ENCODE results near the gene CFAP74. TPM values are rescaled to one million over a fixed set of nuclear protein-coding genes. Genes with fewer than 3 reads are reported as not detected.

Gene CFAP74
- total RNA-seq, 1 experiment from 2014 or later: not detected

GRCh38 chr1:2037314-2037979 is 33.9 kb upstream of the CFAP74 start:
- Histone ChIP-seq H3K9me3 (ENCODE audit: low read length) (no peaks in the 10 kb centered on the region), H3K9ac (ENCODE audit: low read length) (no peak overlapping the region), H3K27ac (ENCODE audit: low read length) (no peak overlapping the region), H3F3A (ENCODE audit: low read length, unreplicated experiment) (no peaks in the 10 kb centered on the region), H3K4me2 (ENCODE audit: low read length) (no peak overlapping the region), H3K36me3 (ENCODE audit: low read depth, low read length) (no peaks in the 10 kb centered on the region), H4K20me1 (ENCODE audit: low read length) (no peaks in the 10 kb centered on the region), H2AFZ (ENCODE audit: low read length) (no peak overlapping the region), H3K4me1 (ENCODE audit: insufficient read depth, low read length) (no peaks in the 10 kb centered on the region), H3K9me2 (replicated peaks; ENCODE audit: low read length) (no peaks in the 10 kb centered on the region), H3K27me3 (ENCODE audit: low read length) (no peaks in the 10 kb centered on the region), H3K4me3 (ENCODE audit: low read length) (no peak overlapping the region), H3K79me2 (ENCODE audit: low read length) (no peaks in the 10 kb centered on the region)
- TF ChIP-seq EZH2 (IDR thresholded peaks at IDR 0.05; ENCODE audit: low read length, unreplicated experiment) (no peak), CTCF (conservative IDR thresholded peaks at IDR 0.05; ENCODE audit: low read depth, low read length) (0 out of 2 replicates have a peak, but pooled peaks have one; percentile 10)
- intact Hi-C loops (cut with micrococcal nuclease): no loop called here
- DNase-seq (no peak), ATAC-seq (no peak)
- ChIA-PET CTCF (no interaction called here), POLR2A (ENCODE audit: unreplicated experiment) (no interaction called here)
- no TSS peak for BruUV-seq (replicated peaks)

GRCh38 chr1:2036287-2036686 is 32.7 kb upstream of the CFAP74 start:
- H3K9ac ChIP-seq (ENCODE audit: low read length): no peak overlapping the region
- H2AFZ ChIP-seq (ENCODE audit: low read length): no peak overlapping the region
- H3K4me1 ChIP-seq (ENCODE audit: insufficient read depth, low read length): no peaks in the 10 kb centered on the region
- H3K79me2 ChIP-seq (ENCODE audit: low read length): no peaks in the 10 kb centered on the region
- no peaks in the 10 kb centered on the region for H4K20me1 ChIP-seq (ENCODE audit: low read length)
- H3K27me3 ChIP-seq (ENCODE audit: low read length): no peaks in the 10 kb centered on the region
- H3K36me3 ChIP-seq (ENCODE audit: low read depth, low read length): no peaks in the 10 kb centered on the region
- H3K9me3 ChIP-seq (ENCODE audit: low read length): no peaks in the 10 kb centered on the region
- ChIA-PET CTCF (no interaction called here), POLR2A (ENCODE audit: unreplicated experiment) (no interaction called here)
- no peaks in the 10 kb centered on the region for H3F3A ChIP-seq (ENCODE audit: low read length, unreplicated experiment)
- H3K9me2 ChIP-seq (replicated peaks; ENCODE audit: low read length): no peaks in the 10 kb centered on the region
- intact Hi-C loops (cut with micrococcal nuclease): no loop called here
- H3K4me3 ChIP-seq (ENCODE audit: low read length): no peak overlapping the region
- no peak for TF ChIP-seq EZH2phosphoT487 (IDR thresholded peaks at IDR 0.05; ENCODE audit: borderline replicate concordance, low read length)
- no peak for TF ChIP-seq CTCF (conservative IDR thresholded peaks at IDR 0.05; ENCODE audit: low read depth, low read length)
- TF ChIP-seq EZH2 (IDR thresholded peaks at IDR 0.05; ENCODE audit: low read length, unreplicated experiment): no peak
- BruUV-seq (replicated peaks): no TSS peak
- H3K4me2 ChIP-seq (ENCODE audit: low read length): no peak overlapping the region
- no peak overlapping the region for H3K27ac ChIP-seq (ENCODE audit: low read length)
- no peak for ATAC-seq
- DNase-seq: no peak

GRCh38 chr1:2033165-2033564 is 29.6 kb upstream of the CFAP74 start:
- Histone ChIP-seq H3K4me3 (ENCODE audit: low read length) (no peak overlapping the region), H3K9me3 (ENCODE audit: low read length) (no peaks in the 10 kb centered on the region), H3K9ac (ENCODE audit: low read length) (no peak overlapping the region), H3K27me3 (ENCODE audit: low read length) (0 out of 2 replicates have a peak, but pooled peaks cover 3% of the 10 kb centered on the region), H4K20me1 (ENCODE audit: low read length) (no peaks in the 10 kb centered on the region), H3K27ac (ENCODE audit: low read length) (no peak overlapping the region), H3K79me2 (ENCODE audit: low read length) (no peaks in the 10 kb centered on the region), H3K9me2 (replicated peaks; ENCODE audit: low read length) (no peaks in the 10 kb centered on the region), H2AFZ (ENCODE audit: low read length) (no peak overlapping the region), H3F3A (ENCODE audit: low read length, unreplicated experiment) (no peaks in the 10 kb centered on the region), H3K4me1 (ENCODE audit: insufficient read depth, low read length) (no peaks in the 10 kb centered on the region), H3K4me2 (ENCODE audit: low read length) (no peak overlapping the region), H3K36me3 (ENCODE audit: low read depth, low read length) (no peaks in the 10 kb centered on the region)
- intact Hi-C loops (cut with micrococcal nuclease): no loop called here
- CTCF ChIA-PET: no interaction called here
- no peak for TF ChIP-seq CTCF (conservative IDR thresholded peaks at IDR 0.05; ENCODE audit: low read depth, low read length)
- TF ChIP-seq EZH2 (IDR thresholded peaks at IDR 0.05; ENCODE audit: low read length, unreplicated experiment): no peak
- no peak for TF ChIP-seq EZH2phosphoT487 (IDR thresholded peaks at IDR 0.05; ENCODE audit: borderline replicate concordance, low read length)
- no TSS peak for BruUV-seq (replicated peaks)
- DNase-seq (no peak), ATAC-seq (no peak)
- POLR2A ChIA-PET (ENCODE audit: unreplicated experiment): no interaction called here

Measured in PC-3 (cell line).